Superior temporal gyrus (tissue), 1 donor: ENCODE measurements around the gene CDO1.

Source experiments
- DNase-seq: peaks from one replicate; pipeline ENCODE4 v3.0.0-alpha.2; 2016; ENCODE audit errors: extremely low spot score

CDO1 gene

GRCh38 chr5:115816226-115817081 is at the start of gene CDO1:
CDO1 (minus strand) TSS chr5:115816659; CDS start chr5:115816397, 262 bp downstream.
- DNase-seq, result peak; percentile 75

GRCh38 chr5:115859378-115859777 is 42.9 kb upstream of the CDO1 start:
- DNase-seq, result no peak

DNA sequence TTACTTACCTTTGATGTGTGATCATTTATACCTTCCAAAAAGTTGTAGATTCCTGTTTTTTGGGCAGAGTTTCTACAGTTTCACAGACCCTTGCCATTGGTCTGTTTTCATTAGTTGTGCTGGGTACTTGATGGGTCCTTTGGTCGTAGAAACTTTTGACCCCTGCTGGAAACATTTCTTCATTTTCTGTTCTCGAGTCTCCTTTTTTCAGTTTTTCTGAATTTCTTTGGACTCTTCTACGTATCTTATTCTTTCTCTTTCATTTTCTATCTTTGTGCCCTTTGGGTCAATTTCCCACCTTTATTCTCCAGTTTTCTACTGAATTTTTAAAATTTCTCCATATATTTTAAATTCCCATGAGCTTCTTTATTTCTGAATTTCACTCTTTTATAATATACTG is 41.9 kb upstream of the CDO1 start:
- no peak for DNase-seq

DNA sequence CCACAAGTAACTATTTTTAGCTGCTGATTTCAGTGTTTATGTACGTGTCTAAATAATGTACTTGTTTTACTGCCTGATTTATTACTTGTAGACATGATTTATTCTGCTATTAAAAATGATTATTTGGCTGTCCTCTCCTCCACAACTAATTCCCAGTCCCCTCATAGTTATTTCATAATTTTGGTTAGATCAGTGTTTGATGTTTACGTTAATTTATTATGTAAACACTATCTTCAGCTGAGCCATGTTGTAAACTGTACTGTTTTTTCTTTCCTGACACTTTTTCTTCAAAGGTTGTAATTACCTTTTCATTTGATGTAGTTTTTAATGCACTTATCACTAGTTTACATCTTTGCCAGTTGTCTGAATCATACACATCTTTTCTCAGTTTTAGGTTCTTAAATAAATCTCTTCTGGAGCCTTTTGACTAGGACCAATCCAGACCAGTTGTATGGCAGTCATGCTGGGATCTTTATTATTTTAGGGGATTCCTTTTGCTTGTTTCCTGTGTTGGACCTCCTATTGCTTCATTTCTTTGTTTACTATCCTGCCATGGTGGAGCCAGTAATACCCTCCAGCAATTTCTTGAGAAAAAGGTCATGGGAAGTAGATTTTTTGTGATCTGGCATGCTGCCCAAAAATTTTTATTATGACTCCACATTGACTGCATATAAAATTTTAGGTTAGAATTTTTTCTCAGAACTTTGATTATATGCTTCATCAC is 41.3 kb upstream of the CDO1 start:
- no peak for DNase-seq

DNA sequence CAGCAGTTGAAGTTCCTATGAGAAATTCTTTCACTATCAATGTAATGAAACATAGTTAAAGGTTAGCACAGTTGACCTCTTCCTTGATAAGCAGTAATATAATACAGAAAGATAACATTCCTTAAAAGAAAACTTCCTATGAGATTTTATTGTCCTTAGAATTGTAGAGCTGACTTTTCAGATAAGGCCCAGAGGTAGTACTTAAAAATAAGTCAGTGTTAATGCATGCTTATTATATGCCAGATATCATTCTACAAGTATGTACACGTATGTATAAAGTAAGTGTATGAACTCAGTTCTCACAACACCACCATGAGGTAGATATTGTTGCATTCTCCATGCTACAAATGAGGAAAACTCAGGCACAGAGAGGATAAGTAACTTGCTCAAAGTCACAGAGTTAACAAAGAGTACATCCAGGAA is 40.6 kb upstream of the CDO1 start:
- no peak for DNase-seq

DNA sequence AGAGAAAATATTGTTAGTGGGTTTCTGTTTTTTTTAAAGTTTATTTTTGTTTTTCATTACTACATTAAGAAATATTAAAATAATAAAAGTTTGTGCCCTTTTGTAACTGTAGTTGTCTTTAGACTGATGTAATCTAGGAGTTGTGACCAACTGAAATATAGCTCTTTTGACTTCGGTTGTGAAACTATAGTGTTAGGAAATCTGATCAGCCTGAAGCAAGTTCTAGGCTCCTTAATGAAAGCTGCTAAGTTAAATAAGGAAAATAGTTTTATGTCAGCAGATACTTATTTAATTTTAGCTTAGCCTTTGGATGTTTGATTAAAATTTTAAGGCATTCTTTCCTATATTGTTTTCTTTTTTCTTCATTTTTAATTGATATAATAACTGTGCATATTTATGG is 39.5 kb upstream of the CDO1 start:
- no peak for DNase-seq

- DNase-seq, result no peak
Observed at GRCh38 chr5:115854139-115854538, 37.7 kb upstream of the CDO1 start.

- DNase-seq, result no peak
Observed at GRCh38 chr5:115850744-115851416, 34.4 kb upstream of the CDO1 start.

GRCh38 chr5:115849258-115849798 is 32.9 kb upstream of the CDO1 start:
- no peak for DNase-seq

DNA sequence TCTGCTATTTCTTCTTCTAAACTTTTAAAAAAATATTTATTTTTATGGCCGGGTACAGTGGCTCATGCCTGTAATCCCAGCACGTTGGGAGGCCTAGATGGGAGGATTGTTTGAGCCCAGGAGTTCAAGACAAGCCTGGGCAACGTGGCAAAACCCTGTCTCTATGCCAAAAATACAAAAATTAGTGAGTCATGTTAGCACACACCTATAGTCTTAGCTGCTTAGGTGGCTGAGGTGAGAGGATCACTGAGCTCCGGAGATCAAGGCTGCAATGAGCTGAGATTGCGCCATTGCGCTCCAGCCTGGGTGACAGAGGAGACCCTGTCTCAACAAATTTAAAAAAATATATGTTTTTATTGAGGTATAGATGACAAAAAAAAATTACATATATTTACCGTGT is 30.8 kb upstream of the CDO1 start:
- DNase-seq, result no peak

DNA sequence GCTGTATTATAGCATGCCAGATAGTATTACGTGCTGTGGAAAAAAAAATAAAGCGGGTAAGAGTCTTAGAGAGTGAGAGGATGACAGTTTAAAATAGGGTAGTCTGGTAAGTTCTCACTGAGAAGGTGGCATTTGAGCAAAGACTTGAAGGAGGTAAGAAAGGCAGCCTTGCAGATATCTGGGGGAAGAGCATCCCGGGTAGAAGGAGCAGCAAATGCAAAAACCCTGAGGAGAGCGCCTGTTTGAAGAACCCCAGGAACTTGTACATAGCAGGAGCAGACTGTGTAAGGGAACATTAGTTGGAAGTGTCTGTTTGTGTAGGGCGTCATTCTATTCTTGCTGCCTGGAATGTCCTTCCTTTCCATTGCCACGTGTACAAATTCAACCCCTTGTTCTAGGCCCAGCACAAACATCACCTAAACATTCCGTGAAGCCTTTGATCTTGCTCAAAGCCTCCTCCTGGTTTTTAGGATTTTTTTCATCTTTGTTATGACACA is 27.9 kb upstream of the CDO1 start:
- no peak for DNase-seq

DNA sequence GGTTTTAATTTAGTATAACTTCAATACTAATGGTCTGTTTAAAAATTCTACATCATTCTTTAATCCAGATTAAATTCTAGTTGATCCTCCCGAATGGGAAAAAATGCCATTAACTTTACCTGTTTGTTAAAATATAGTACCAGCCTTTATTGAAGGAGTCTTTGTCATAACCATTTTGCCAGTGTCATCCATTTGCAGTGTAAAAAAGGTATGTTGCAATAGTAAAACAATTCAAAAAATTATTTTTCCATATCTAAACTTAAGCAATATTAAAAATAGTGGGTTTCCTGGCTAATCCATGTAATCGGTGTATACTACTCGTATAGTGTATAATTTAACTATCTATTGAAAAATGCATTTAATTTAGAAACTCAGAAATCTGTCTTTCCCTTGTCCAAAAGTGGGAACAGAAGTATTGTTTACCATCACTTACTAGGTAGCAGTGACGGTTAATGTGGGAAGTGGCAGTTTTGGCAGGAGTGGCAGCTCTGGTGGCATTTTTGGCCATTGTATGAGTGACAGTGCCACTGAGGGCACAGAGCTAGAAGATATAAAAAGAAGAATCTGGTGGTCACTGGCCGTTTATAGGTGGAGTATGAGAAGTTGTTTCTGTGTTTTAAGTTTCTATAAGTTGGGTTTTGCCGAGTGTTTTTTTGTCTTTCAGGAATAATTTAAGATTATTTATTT is 27.1 kb upstream of the CDO1 start:
- DNase-seq, result no peak

DNA sequence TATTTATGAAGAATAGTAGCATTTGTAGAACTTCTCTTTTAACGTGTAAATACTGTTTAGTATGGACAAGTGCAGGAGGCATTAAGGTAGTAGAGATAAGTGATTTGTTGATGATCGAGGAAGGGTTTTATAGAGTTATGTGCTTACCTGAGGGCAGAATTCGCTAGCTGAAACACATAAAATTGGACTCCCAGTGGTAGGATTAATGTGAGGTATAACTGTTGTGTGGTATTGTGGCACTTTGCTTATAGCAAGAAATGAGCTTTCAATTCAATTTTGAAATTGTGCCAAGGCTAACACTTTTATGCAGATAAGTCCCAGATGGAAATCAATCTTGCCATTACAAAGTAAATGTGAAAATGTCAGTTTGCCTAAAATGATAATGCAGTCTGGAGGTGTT is 26.5 kb upstream of the CDO1 start:
- no peak for DNase-seq

GRCh38 chr5:115842089-115842935 is 25.9 kb upstream of the CDO1 start:
- no peak for DNase-seq

GRCh38 chr5:115841382-115842088 is 25.1 kb upstream of the CDO1 start, which contains the start of the genes AP3S1 and ATG12:
AP3S1 (plus strand) TSS chr5:115841935; CDS start chr5:115842038, 103 bp downstream.
ATG12 (minus strand) TSS chr5:115841565; CDS start chr5:115841552, 13 bp downstream.
- peak; percentile 98 for DNase-seq

GRCh38 chr5:115840873-115841272 is 24.4 kb upstream of the CDO1 start:
- DNase-seq, result no peak

GRCh38 chr5:115838885-115839518 is 22.5 kb upstream of the CDO1 start:
- peak; percentile 83 for DNase-seq

DNA sequence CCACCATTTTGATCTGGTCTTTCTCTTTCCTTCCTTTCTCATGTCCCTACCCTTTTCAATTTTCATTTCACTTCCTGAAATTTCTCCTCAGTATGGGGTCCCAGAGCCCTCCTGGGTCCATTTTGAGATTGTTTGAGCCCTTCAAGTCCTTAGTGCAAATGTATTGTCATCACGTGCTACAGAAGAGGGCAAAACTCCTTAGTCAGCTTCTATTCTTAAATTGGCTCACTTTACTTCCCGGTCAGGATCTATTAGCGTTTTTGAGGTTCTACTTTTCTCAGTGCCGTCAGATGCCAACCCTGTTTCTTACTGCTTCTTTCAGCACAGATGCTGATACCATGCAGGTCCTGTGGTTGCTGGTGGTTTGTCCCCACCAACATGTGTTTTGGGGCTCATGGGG is 19.0 kb upstream of the CDO1 start:
- no peak for DNase-seq

DNA sequence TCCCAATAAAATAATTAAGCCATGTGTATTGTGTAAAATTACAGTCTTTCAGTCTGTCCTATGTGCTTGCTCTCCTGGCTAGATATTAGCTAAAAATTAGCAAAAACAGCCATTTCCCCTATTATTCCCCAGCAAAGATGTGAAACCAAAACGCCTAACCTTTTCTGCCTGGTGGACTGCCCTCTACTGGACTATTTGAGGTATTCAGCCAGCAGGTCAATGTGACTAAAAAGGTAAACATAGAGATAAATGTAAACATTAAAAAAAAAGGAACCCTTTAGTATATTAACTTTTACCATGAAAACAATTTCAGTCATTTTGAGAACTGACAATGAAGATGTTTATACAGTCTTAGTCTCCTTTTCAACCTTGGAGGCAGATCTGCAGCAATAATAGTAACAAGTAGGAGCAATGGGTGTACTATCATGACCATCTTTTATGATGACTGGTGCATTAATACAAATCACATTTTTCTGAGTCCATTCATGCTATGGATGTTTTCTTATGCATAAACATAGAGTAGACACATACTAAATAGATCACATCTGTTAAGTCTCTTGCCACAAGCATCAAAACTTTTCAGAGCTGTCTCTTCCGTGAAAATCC is 14.8 kb upstream of the CDO1 start:
- peak; percentile 75 for DNase-seq
